Breast epithelium (tissue), 4 donors: Measurements from ENCODE around the gene LRRK1. TPM values are rescaled to one million over a fixed set of nuclear protein-coding genes. Genes with fewer than 3 reads are reported as not detected.

Source experiments
- DNase-seq, 2 donors: peaks; one replicate each; pipeline ENCODE4 v3.0.0-alpha.2; 2019; ENCODE audit warnings: low spot score in 2 of 2
- H3K27ac ChIP-seq, 2 donors: fragments of 200-600 bp; sonication (generic) in 1 of 2; one replicate each; pipeline ENCODE4 v1.5.1; 2016 to 2019; ENCODE audit warnings: mild to moderate bottlenecking in 1 of 2
- H3K27me3 ChIP-seq, 2 donors: fragments of 200-600 bp; sonication (generic) in 1 of 2; one replicate each; pipeline versions ENCODE4 v1.5.1 to v1.6.0; 2017 to 2019; ENCODE audit warnings: control low read depth in 1 of 2, mild to moderate bottlenecking in 1 of 2
- H3K36me3 ChIP-seq: fragments of 200-600 bp; one replicate; pipeline ENCODE4 v1.5.1; 2019
- H3K4me1 ChIP-seq, 2 donors: fragments of 200-600 bp; sonication (generic); one replicate each; pipeline ENCODE4 v1.5.1; 2016 to 2019; ENCODE audit warnings: control low read depth in 1 of 2
- H3K4me3 ChIP-seq, 3 donors: fragments of 200-600 bp; sonication (generic); 1 replicate in 2 of 3; 2 replicates in 1 of 3; pipeline ENCODE4 v1.5.1; 2016 to 2019; ENCODE audit warnings: mild to moderate bottlenecking in 3 of 3, moderate library complexity in 2 of 3
- H3K9me3 ChIP-seq, 2 donors: fragments of 200-600 bp; sonication (generic) in 1 of 2; one replicate each; pipeline ENCODE4 v1.5.1; 2016 to 2019; ENCODE audit warnings: control low read depth in 1 of 2
- POLR2A ChIP-seq: fragments of 450-650 bp; IDR thresholded peaks from one replicate; pipeline ENCODE4 v1.6.1; 2016; ENCODE audit warnings: antibody characterized with exemption, mild to moderate bottlenecking, moderate library complexity
- POLR2AphosphoS5 ChIP-seq, 3 donors: sonication (generic); formaldehyde crosslinking; IDR thresholded peaks; one replicate each; pipeline ENCODE4 v1.6.1; 2017; ENCODE audit warnings: antibody characterized with exemption in 3 of 3
- intact Hi-C: fragments of 100-400 bp; cut with DNase I; formaldehyde crosslinking; loops from one replicate; pipeline ENCODE4 v1.15.1; 2023; ENCODE audit warnings: low total_unique reads
- total RNA-seq, 3 donors: library from RNA; depleted of rRNA; stranded (reverse); fragments of >200 nt; gene quantifications; one replicate each; pipeline ENCODE4 v1.1.0, GENCODE V29; 2016
- TF ChIP-seq, protein P1 (sequence below), 3 donors: fragments of 450-650 bp; IDR thresholded peaks; one replicate each; pipeline ENCODE4 v1.5.1; 2016 to 2017; ENCODE audit warnings: antibody characterized with exemption in 3 of 3, mild to moderate bottlenecking in 3 of 3, moderate library complexity in 3 of 3

LRRK1 gene
- total RNA-seq, 3 donors from 2014 or later = 10.1 to 18.7 (median 14.4) TPM

DNA sequence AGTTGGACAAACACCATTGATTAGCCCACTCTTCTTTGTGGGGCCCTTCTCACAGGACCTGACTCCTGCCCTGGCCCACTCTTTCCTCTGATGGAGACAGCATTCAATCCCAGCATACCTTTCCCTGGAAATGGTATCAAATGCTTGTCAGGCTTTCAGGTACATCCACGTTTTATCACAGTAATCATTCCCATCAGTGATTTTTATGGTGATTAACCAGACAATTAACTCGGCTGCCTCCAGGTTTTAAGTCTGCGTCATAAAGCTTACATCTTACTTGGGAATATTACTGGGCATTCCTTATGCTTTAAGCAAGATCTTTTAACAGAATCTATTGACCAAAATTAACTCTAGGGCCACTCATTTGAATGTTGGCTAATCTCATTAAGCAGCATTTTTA is 33.4 kb downstream of the LRRK1 start:
- Histone ChIP-seq H3K9me3 (no peaks in the 10 kb centered on the region), H3K4me1 (no peaks in the 10 kb centered on the region), H3K36me3 (no peaks in the 10 kb centered on the region), H3K27me3 (no peaks in the 10 kb centered on the region), H3K4me3 (no peak overlapping the region), H3K27ac (no peak overlapping the region)
- DNase-seq = no peak
- intact Hi-C loops = no loop called here
- TF ChIP-seq POLR2A = no peak
- no peak for TF ChIP-seq POLR2AphosphoS5 (IDR thresholded peaks at IDR 0.05)
- TF ChIP-seq, protein P1, sequence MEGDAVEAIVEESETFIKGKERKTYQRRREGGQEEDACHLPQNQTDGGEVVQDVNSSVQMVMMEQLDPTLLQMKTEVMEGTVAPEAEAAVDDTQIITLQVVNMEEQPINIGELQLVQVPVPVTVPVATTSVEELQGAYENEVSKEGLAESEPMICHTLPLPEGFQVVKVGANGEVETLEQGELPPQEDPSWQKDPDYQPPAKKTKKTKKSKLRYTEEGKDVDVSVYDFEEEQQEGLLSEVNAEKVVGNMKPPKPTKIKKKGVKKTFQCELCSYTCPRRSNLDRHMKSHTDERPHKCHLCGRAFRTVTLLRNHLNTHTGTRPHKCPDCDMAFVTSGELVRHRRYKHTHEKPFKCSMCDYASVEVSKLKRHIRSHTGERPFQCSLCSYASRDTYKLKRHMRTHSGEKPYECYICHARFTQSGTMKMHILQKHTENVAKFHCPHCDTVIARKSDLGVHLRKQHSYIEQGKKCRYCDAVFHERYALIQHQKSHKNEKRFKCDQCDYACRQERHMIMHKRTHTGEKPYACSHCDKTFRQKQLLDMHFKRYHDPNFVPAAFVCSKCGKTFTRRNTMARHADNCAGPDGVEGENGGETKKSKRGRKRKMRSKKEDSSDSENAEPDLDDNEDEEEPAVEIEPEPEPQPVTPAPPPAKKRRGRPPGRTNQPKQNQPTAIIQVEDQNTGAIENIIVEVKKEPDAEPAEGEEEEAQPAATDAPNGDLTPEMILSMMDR (IDR thresholded peaks at IDR 0.05) = no peak

DNA sequence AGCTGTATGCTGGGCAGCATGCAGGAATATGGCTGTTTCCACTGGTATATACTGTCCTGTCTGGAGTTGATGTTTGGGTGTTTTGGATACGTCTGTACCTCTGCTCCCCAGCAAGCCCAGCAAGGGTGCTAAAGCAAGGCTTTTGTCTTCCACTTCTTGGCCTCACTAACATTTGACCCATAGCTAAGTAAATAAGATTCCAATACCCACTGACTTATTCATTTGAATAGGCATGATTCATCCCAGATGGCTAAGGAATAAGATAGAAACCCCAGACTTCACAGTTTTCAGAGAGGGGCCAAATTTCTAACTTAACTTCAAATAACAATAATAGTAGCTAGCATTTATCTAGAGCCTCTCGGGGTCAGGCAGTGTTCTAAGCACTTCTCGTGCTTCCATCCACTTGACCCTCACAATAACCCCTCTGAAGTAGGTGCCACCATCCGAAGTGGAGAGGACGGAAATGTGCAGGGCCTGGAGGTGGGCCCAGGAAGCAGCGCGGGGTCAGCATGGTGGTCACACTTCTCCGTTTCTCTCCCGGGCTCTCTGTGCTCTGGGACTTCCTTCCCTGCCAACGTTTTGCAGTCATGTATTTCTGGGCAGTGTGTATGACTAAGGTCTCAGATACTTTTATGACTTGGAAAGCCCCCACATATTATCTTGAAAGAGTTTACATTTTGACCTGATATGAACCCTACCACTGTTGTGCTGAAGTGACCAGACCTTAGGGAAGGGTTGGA is 39.3 kb downstream of the LRRK1 start:
- Histone ChIP-seq H3K4me3 (no peak overlapping the region), H3K4me1 (no peaks in the 10 kb centered on the region), H3K27me3 (no peaks in the 10 kb centered on the region), H3K9me3 (no peaks in the 10 kb centered on the region), H3K36me3 (no peaks in the 10 kb centered on the region), H3K27ac (peak overlapping the region in 1 of 2 donors; percentile 2)
- intact Hi-C loops = no loop called here
- DNase-seq = no peak
- TF ChIP-seq POLR2A = no peak
- TF ChIP-seq, protein P1 (IDR thresholded peaks at IDR 0.05) = no peak
- no peak for TF ChIP-seq POLR2AphosphoS5 (IDR thresholded peaks at IDR 0.05)

DNA sequence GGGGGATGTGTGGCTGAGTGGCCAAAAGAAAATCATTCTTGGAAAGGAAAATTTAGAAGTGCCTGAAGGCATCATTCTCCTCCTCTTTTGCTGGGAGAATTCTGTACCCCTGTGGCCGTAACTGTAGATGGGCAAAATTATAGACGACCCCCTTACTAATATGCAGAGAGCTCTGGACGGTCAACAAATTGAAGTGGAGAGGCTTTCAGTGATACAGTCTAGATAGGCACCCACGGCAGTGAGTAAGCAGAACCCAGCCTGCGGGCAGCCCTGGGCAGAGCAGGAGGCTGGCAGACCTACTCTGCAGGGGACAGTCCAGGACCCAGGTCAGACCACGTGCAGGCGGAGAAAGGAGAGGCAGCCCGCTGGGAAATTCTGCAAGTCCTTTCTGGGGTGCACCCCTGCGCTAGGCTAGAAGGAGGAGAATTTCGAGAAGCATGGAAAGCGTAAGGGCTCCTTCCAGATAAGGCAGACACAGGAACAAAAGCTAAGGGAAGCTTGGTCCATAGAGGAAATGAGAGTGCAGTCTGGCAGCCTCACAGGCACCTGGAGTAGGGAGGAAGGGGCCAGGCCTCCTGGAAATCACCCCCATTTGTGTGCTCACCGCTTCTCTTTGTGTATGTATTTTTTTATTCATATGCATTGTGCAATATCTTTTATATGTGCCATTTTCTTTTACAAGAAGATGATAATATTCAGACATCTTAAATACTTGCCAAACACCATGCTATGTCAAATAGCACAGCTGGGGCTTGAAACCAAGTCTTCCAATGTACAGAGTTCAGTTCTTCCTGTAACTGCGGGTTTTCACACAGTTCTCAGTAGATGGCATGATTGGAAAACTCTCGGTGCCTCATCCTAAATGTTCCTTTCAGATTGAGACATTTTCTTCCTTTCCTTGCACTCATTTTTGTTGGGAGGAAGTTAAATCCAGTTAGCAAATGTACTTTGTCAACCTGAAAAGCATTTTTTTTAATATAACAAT is 40.2 kb downstream of the LRRK1 start:
- no peak for DNase-seq

DNA sequence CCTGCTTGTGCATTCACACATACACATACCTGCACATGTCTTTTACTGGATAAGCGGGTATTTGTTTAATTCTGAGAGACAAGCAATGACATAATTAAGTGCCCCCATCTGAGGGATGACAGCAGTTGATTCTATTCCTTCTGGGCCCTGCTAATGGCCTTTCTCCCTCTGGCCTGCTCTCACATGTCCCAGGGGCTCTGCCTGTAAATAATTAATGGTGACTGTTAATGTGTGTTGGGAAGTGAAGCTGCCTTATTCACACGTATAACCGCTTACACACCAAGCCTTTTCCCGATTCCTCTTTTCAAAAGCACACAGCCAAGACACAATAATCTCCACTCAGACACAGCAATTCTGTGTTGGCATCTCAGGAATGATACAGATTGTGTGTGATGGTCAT is 47.8 kb downstream of the LRRK1 start:
- TF ChIP-seq, protein P1 (IDR thresholded peaks at IDR 0.05) = no peak
- no peak for TF ChIP-seq POLR2AphosphoS5 (IDR thresholded peaks at IDR 0.05)
- TF ChIP-seq POLR2A = no peak
- H3K9me3 ChIP-seq = no peaks in the 10 kb centered on the region
- no peak overlapping the region for H3K27ac ChIP-seq
- DNase-seq = no peak
- intact Hi-C loops = no loop called here
- H3K27me3 ChIP-seq = no peaks in the 10 kb centered on the region
- no peak overlapping the region for H3K4me3 ChIP-seq
- no peaks in the 10 kb centered on the region for H3K4me1 ChIP-seq
- no peaks in the 10 kb centered on the region for H3K36me3 ChIP-seq

More for the DNA sequence above, 40.2 kb downstream of the LRRK1 start:
- Histone ChIP-seq H3K9me3 (no peaks in the 10 kb centered on the region), H3K4me1 (no peaks in the 10 kb centered on the region), H3K27ac (peak overlapping the region in 1 of 2 donors; percentile 2), H3K27me3 (no peaks in the 10 kb centered on the region), H3K36me3 (no peaks in the 10 kb centered on the region), H3K4me3 (no peak overlapping the region)
- no peak for TF ChIP-seq POLR2A
- TF ChIP-seq POLR2AphosphoS5 (IDR thresholded peaks at IDR 0.05) = no peak
- TF ChIP-seq, protein P1 (IDR thresholded peaks at IDR 0.05) = no peak
- intact Hi-C loops = no loop called here
